ENCODE measurements around the gene FOLR1. TPM values are rescaled to one million over a fixed set of nuclear protein-coding genes. Genes with fewer than 3 reads are reported as not detected.
"Not testable (repeated sequence)": the region's sequence is repeated elsewhere in the genome, so short reads cannot be mapped to it uniquely, and the experiment has no call there.

Gene FOLR1
- total and polyA plus RNA-seq, 9 of the 15 experiments (the other 6 are each of a cell fraction or from before 2014, with no cell fraction given), result 0.22 to 2.3 (median 1.0) TPM

- no peak for TF ChIP-seq ZNF224 (CRISPR knock-in tag; IDR thresholded peaks at IDR 0.05)
These were observed 12.9 kb downstream of the FOLR1 start (continued) for GRCh38 chr11:72204886-72205285.

GRCh38 chr11:72206794-72207193 lies 14.9 kb downstream of the FOLR1 start:
- H3K4me1 ChIP-seq (replicated peaks in 1 of 2; ENCODE audit: control insufficient read depth in 2 of 2, insufficient read depth in 2 of 2, low read length in 2 of 2); DNase-seq (ENCODE audit: extremely low read depth in 1 of 4, low spot score in 3 of 4); in situ Hi-C loops (cut with MboI); H3K9me3 ChIP-seq (replicated peaks; ENCODE audit: control insufficient read depth, insufficient read depth, low read depth, low read length); H4K20me1 ChIP-seq (replicated peaks; ENCODE audit: control insufficient read depth, insufficient read depth, low read length); H3K9me1 ChIP-seq (ENCODE audit: control insufficient read depth, insufficient read depth, low read length); CTCF ChIA-PET (ENCODE audit: low intra/inter-chr PET ratio); H2AFZ ChIP-seq (ENCODE audit: low read depth, low read length); ATAC-seq; POLR2A ChIA-PET; H3K9ac ChIP-seq (ENCODE audit: insufficient read depth in 1 of 2, low read depth in 2 of 2, low read length in 2 of 2); H3K27me3 ChIP-seq (ENCODE audit: control insufficient read depth in 2 of 2, insufficient read depth in 2 of 2, low read length in 2 of 2); H3K4me2 ChIP-seq (ENCODE audit: insufficient read depth, low read length); intact Hi-C loops (cut with micrococcal nuclease); H3K4me3 ChIP-seq; H3K27ac ChIP-seq (ENCODE audit: extremely low read depth, low read depth, low read length); H3K79me2 ChIP-seq (ENCODE audit: control insufficient read depth, insufficient read depth, low read length); BruUV-seq (replicated peaks); H3K36me3 ChIP-seq (ENCODE audit: control insufficient read depth, insufficient read depth, low read length); FAIRE-seq: not testable (repeated sequence)
- 24% methylated on average over 2 of the region's 2 CpGs for WGBS (ENCODE audit: insufficient coverage, low coverage, missing lambda C conversion rate)

- BruUV-seq (replicated peaks), result no TSS peak
- POLR2A ChIA-PET, result interaction anchor here (0.6 to 1.2 kb wide), 6 partner anchors 8 to 635 kb away, joined by 3 to 4 read pairs (median 3); partner anchors contain the start of gene FOLR2
- Histone ChIP-seq H3K4me2 (ENCODE audit: insufficient read depth, low read length) (no peak overlapping the region), H3K79me2 (ENCODE audit: control insufficient read depth, insufficient read depth, low read length) (no peaks in the 10 kb centered on the region), H2AFZ (ENCODE audit: low read depth, low read length) (no peak overlapping the region), H3K9ac (ENCODE audit: insufficient read depth in 1 of 2, low read depth in 2 of 2, low read length in 2 of 2) (no peak overlapping the region), H4K20me1 (replicated peaks; ENCODE audit: control insufficient read depth, insufficient read depth, low read length) (no peaks in the 10 kb centered on the region), H3K4me1 (replicated peaks in 1 of 2; ENCODE audit: control insufficient read depth in 2 of 2, insufficient read depth in 2 of 2, low read length in 2 of 2) (no peaks in the 10 kb centered on the region; a peak in 1 of 5 replicates), H3K27ac (ENCODE audit: extremely low read depth, low read depth, low read length) (no peak overlapping the region), H3K4me3 (no peak overlapping the region), H3K27me3 (ENCODE audit: control insufficient read depth in 2 of 2, insufficient read depth in 2 of 2, low read length in 2 of 2) (no peaks in the 10 kb centered on the region), H3K9me3 (replicated peaks; ENCODE audit: control insufficient read depth, insufficient read depth, low read depth, low read length) (no peaks in the 10 kb centered on the region; the same call in 1 of the 2 replicates), H3K36me3 (ENCODE audit: control insufficient read depth, insufficient read depth, low read length) (no peaks in the 10 kb centered on the region), H3K9me1 (ENCODE audit: control insufficient read depth, insufficient read depth, low read length) (no peaks in the 10 kb centered on the region)
- CTCF ChIA-PET (ENCODE audit: low intra/inter-chr PET ratio), result no interaction called here
- intact Hi-C loops (cut with micrococcal nuclease) (no loop called here), in situ Hi-C loops (cut with MboI) (no loop called here)
- ATAC-seq (no peak), FAIRE-seq (no peak), DNase-seq (ENCODE audit: extremely low read depth in 1 of 4, low spot score in 3 of 4) (no peak)
- TF ChIP-seq NCOA1 (IDR thresholded peaks at IDR 0.05; ENCODE audit: low read depth) (no peak), POLR3G (IDR thresholded peaks at IDR 0.05; ENCODE audit: extremely low read depth, insufficient read length, insufficient replicate concordance) (no peak), HMG20A (CRISPR knock-in tag; conservative IDR thresholded peaks at IDR 0.05) (no peak), SIX5 (IDR thresholded peaks at IDR 0.05; ENCODE audit: borderline replicate concordance in 1 of 2, insufficient read depth in 1 of 2, low read depth in 1 of 2, low read length in 2 of 2) (no peak), GTF2A2 (tag; IDR thresholded peaks at IDR 0.05) (no peak), C11orf30 (IDR thresholded peaks at IDR 0.05; ENCODE audit: low read depth) (no peak), POLR2H (tag; IDR thresholded peaks at IDR 0.05; ENCODE audit: low read depth) (no peak), ZNF316 (IDR thresholded peaks at IDR 0.05) (no peak), E2F3 (CRISPR knock-in tag; IDR thresholded peaks at IDR 0.05) (no peak), SRF (CRISPR knock-in tag; IDR thresholded peaks at IDR 0.05) (no peak)
- WGBS (ENCODE audit: insufficient coverage, low coverage, missing lambda C conversion rate), result 21% methylated on average over 3 of the region's 3 CpGs
These were observed 16.3 kb downstream of the FOLR1 start for GRCh38 chr11:72208281-72208680.

Measured in K562 (cell line).